Activated gamma-delta T cell treated with anti-CD3 and anti-CD28 coated beads, Interleukin-2, amount 50 U/mL, for 16 hours (primary cell): Measurements from ENCODE around the gene SHLD1.

Experiments used
- DNase-seq: peaks from one replicate; pipeline ENCODE4 v3.0.0-alpha.2; 2020; ENCODE audit warnings: low read depth

SHLD1 gene

DNA sequence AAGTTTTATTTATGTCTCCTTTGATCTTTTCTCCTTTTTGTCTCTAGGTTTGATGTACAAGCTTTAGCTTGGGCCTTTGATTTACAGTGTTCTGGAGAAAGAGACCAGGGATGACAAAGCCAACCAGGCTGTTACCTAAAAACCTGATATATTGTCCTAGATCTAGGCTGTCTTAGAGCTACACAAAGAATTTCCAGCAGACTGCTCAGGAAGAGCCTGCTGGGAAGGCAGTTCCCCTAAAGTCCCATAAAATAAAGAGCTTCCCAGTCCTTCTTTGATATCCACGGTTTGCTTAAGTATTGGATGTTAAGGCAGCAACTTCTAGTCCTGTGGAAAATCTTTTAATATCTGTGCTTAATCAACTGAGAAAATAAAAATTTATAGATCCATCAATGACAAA is 70.5 kb downstream of the SHLD1 start:
- DNase-seq, result no peak

DNA sequence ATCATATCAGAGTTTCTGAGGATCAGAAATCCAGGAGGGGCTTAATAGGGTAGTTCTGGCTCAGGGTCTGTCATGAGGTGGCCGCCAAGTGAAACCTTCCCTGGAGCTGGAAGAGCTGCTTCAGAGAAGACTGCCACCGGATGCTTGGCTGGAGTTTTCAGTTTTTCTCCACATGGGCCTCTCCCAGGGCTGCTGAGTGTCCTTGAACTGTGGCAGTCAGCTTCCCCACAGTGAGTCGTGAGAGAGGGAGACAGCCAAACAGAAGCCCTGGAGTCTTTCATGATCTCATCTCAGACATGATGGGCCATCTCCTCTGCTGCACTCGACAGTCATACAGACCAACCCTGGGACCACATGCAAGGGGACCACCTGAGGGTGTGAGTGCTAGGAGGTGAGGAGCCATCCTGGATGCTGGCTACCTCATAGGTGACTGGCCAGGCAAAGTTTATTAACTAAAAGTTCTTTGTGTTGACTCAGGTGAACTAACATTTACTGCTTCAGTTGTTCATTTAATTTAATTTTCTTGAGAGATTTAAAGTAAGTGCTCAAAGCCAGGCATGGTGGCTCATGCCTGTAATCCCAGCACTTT is 71.5 kb downstream of the SHLD1 start:
- no peak for DNase-seq

DNA sequence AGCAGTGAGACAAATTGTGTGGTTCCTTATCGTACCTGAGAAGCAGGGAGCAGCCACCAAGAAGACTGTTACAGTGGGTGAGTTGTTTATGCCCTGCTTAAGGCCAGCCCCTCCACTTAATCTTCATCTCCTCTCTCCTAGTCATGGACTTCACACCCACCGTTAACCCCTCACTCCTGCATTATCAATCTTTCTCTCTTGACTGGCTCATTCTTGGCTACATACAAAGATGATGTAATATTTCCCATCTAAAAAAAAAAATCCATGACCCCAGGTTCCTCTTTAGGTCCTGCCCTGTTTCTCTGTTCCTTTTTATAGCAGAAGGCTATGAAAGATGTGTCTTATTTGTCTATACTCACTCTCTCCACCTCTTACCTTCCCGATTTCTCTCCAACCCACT is 72.4 kb downstream of the SHLD1 start:
- no peak for DNase-seq

DNA sequence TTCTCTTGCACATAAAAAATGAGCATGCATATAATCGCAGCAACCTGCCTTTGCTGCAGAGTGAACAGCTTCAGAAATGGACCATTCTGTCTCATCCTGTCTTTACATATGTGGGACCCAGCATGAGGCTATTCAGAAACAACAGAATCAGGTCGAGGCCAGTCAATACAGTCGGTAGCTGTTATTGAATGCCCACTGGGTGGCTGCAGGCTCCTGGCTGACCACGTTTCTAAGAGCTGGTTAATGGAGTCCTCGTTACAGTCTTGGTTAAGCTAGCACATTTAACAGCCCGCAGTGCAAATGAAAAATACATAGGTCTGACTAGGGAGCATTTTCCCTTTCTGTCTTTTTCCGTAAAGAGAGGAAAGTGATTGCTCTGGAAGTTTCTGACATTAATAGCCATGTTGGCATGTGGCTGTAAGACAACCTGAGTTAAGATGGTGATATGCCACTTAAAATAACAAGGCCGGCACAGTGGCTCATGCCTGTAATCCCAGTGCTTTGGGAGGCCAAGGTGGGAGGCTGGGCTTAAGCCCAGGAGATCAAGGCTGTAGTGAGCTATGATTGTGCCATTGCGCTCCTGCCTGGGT is 75.0 kb downstream of the SHLD1 start:
- DNase-seq, result no peak

- no peak for DNase-seq
Observed at GRCh38 chr20:5827098-5827853, 77.1 kb downstream of the SHLD1 start.

DNA sequence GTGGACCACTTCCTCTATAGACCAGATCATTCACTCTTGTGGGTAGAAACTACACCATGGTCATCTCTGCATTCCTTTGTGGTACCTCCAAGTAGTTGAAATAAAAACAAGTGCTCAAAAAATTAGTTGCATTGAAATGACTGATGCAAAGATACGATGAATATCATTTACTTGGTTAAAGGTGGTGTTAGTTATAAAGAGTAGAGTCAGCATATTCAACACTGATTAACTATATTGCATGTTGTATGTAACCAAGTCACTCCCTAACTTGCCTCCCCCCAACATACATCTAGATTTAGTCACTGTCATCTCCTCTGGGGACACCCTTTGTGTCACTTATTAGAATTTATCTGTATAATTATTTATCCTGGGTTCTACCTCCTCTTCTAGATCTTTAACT is 77.7 kb downstream of the SHLD1 start:
- DNase-seq, result no peak

DNA sequence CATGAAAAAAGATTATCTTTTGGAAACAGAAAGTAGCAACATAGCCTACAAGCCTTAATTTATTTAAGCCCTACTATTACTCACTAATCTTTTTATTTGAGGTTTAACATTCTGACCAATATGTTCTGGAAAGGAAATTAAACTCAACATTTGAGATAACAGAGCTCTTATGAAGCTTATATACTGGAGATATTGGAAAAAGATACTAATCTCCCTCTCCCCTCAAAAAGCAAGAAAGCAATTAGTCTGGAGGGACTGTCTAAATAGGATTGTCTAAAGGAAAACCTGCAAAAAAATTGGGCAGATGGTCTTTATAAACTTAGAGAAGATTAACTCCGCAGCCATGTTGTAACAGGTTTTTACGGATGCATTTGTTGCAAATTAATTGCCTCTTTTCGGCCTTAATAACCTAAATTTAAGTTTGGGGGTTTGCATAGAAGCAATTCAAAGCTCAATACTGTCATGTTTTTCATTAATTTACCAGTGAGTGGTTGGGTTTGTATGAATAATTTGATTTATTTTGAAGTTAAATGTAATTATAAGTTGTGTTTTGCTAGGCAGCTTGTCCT is 79.1 kb downstream of the SHLD1 start:
- no peak for DNase-seq

GRCh38 chr20:5831539-5832237 is 81.5 kb downstream of the SHLD1 start:
- DNase-seq, result no peak

DNA sequence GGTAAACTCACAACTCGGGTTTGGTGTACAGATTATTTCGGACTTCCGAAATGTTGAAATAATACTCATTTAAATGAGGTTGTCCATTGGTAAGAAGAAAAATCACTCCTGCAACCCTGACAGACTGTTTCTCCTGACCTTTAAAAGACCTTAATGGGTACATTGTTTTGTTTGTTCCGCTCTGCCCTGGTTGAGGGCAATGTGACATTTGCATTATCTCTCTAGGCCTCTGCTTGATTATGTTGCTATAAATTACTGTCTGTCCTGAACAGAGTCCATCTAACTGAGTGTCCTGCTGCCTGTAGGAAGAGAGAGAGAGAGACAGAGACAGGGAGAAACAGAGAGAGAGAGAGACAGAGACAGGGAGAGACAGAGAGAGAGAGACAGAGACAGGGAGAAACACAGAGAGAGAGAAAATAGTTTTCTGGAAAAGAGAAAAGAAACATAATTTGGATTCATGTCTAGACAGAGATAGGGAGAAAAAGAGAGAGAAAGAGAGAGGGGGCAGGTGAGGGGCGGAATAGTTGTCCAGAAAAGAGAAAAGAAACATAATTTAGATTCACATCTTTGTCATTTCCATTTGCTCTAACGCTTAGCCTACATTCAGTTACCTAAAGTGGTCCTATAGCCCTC is 83.2 kb downstream of the SHLD1 start:
- DNase-seq, result no peak

DNA sequence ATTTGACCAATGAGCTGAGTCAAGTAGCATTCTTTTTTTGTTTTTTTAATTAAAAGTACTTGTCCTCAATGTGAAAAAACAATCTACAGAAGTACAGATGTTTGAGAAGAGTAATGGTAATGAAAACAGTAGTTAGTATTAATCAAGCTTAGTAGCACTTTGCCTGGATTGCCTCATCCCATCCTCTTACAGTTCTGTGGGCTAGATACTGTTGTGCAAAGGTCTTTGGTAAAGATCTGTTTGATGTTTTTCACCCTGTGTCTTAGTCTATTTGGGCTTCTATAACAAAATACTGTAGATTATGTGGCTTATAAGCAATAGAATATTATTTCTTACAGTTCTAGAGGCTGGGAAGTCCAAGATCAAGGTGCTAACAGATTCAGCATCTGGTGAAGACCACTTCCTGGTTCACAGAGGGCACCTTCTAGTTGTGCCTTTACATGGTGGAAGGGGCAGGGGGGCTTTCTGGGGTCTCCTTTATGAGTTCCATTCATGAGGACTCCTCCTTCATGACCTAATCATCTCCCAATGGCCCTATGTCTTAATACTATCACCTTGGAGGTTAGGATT is 84.3 kb downstream of the SHLD1 start:
- DNase-seq, result no peak

GRCh38 chr20:5835321-5835821 is 85.2 kb downstream of the SHLD1 start:
- DNase-seq, result no peak

GRCh38 chr20:5835871-5836270 is 85.7 kb downstream of the SHLD1 start:
- no peak for DNase-seq

GRCh38 chr20:5836569-5836968 is 86.4 kb downstream of the SHLD1 start:
- no peak for DNase-seq

DNA sequence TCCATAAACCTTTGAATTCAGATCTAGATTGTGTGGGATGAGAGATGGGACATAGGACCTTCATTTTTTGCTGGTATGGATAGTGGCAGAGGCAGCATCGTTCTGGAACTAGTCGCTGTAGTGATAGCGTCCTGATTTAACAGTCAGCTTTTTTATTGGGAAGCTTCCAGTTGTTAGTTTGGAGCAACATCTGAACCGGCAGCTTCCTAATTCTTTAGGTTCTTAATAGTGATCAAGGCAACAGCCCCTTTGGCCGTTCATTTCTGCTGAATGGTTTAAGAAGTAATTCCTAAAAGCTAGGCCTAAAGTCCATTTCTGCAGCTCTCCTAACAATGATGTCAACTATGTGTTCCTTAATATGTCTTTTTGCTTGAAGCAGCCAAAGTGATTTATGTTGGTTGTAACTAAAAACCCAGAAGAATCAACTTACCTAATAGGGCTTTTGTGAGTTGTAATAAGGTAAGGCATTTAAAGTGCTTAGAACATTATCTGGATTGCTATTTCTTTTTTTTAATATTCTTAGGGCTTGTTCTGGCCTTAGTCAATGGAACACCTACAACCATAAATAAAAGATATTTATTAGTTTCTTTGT is 90.3 kb downstream of the SHLD1 start:
- no peak for DNase-seq

DNA sequence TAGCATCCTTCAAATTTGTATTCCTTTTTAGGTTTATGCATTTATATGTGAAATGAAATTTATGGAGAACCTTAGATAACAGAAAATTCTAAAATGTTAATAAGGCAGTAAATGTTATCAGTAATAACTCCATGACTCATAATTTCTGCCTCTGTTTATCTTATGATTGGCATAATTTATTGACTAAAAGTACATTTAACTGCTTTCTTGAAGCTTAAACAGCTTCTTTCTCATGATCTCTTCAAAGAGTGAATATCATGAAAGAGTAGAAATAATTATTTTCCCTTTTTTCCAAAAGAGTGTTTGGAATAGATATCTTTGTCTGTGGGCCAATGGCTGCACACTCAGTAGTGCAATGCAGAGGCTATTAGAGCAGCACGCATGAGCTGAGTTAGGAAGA is 91.3 kb downstream of the SHLD1 start:
- no peak for DNase-seq

DNA sequence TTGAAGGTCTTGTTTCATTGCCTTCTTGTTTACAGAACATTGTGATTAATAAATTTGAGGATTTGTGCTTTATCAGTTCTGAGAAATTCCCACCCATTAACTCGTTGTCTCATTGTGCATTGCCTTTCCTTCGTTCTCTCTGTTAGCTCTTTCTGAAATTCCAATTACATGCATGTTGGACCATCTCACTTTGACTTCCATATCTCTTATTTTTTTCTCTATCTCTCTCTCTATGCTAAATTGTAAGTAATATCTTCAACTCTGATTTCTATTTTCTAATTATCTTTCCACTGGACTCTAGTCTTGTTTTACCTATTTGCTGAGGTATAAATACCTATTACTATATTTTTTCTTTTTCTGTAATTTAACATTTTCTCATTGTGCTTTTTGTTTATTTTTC is 92.3 kb downstream of the SHLD1 start:
- no peak for DNase-seq

GRCh38 chr20:5843054-5843592 is 92.9 kb downstream of the SHLD1 start:
- no peak for DNase-seq

GRCh38 chr20:5844063-5844681 is 94.0 kb downstream of the SHLD1 start:
- DNase-seq, result peak; percentile 43

GRCh38 chr20:5845681-5846615 is 95.7 kb downstream of the SHLD1 start:
- DNase-seq, result no peak
